K562 (cell line): ENCODE data around the gene RIOK3. TPM values are rescaled to one million over a fixed set of nuclear protein-coding genes. Genes with fewer than 3 reads are reported as not detected.

Experiments
- ARID2 ChIP-seq: fragments of 450-650 bp; IDR thresholded peaks from 2 replicates; pipeline ENCODE4 v1.6.1; 2017; ENCODE audit warnings: antibody characterized with exemption, mild to moderate bottlenecking
- CREBBP ChIP-seq: IDR thresholded peaks from one replicate; pipeline ENCODE4 v1.6.1; 2012; ENCODE audit warnings: low read depth, mild to moderate bottlenecking, control low read depth, inconsistent platforms, low read length
- CREM ChIP-seq: IDR thresholded peaks from 2 replicates; pipeline ENCODE4 v1.6.1; 2014; ENCODE audit warnings: antibody characterized with exemption, low read depth
- E2F8 ChIP-seq: fragments of 450-650 bp; IDR thresholded peaks from 2 replicates; pipeline ENCODE4 v1.7.1; 2018; ENCODE audit warnings: mild to moderate bottlenecking, low read depth; ENCODE audit not compliant: partially characterized antibody
- GABPA ChIP-seq: fragments of 200-800 bp; sonication (Bioruptor generic); conservative IDR thresholded peaks from 2 replicates; pipeline ENCODE4 v1.6.1; 2016; ENCODE audit warnings: low read depth, missing genetic modification characterization, missing compliant biosample characterization
- LEF1 ChIP-seq: fragments of 450-650 bp; IDR thresholded peaks from 2 replicates; pipeline ENCODE4 v1.6.1; 2016; ENCODE audit warnings: mild to moderate bottlenecking
- NCOA1 ChIP-seq: fragments of 450-650 bp; IDR thresholded peaks from 2 replicates; pipeline ENCODE4 v1.6.1; 2016; ENCODE audit warnings: low read depth
- NR2C1 ChIP-seq, 2 experiments: fragments of 450-650 bp; IDR thresholded peaks; 2 replicates each; pipeline ENCODE4 v1.6.1; 2017; ENCODE audit warnings: mild to moderate bottlenecking in 2 of 2, antibody characterized with exemption in 1 of 2, inconsistent platforms in 1 of 2, missing compliant biosample characterization in 1 of 2, missing genetic modification characterization in 1 of 2
- RB1 ChIP-seq: fragments of 450-650 bp; IDR thresholded peaks from 2 replicates; pipeline ENCODE4 v1.6.1; 2017; ENCODE audit warnings: low read depth, mild to moderate bottlenecking
- RBM39 ChIP-seq: fragments of 200-400 bp; formaldehyde crosslinking; optimal IDR thresholded peaks from 2 replicates; pipeline ENCODE3; 2018; ENCODE audit warnings: low read depth, low read length
- TAF9B ChIP-seq: fragments of 450-650 bp; IDR thresholded peaks from 2 replicates; pipeline ENCODE4 v1.6.1; 2018; ENCODE audit warnings: mild to moderate bottlenecking; ENCODE audit not compliant: partially characterized antibody
- ZNF23 ChIP-seq: fragments of 250-450 bp; sonication (Bioruptor Pico); IDR thresholded peaks from 2 replicates; pipeline ENCODE4 v1.4.0; 2020; ENCODE audit warnings: mild to moderate bottlenecking
- polyA plus RNA-seq, 8 experiments: library from polyadenylated mRNA; depleted of rRNA in 4 of 8; stranded (reverse) in 5 of 8; unstranded in 3 of 8; fragments of >200 nt; fragmentation: Nextera tagmentation in 2 of 8; fragmentation: Illumina TruSeq in 1 of 8; extraction: Ambion mirVana in 2 of 8; extraction: Trizol in 1 of 8; gene quantifications; 2 replicates each; pipeline versions ENCODE4 v1.2.1 to v1.2.3, GENCODE V29; 2011 to 2014; ENCODE audit warnings: inconsistent platforms in 1 of 8, missing spikeins in 1 of 8
- total RNA-seq, 7 experiments: library from RNA; depleted of rRNA in 6 of 7; stranded (reverse); fragments of >200 nt in 6 of 7; fragmentation: Illumina TruSeq in 2 of 7; extraction: Trizol in 2 of 7; gene quantifications; 2 replicates each; pipeline versions ENCODE4 v1.2.1 to v1.2.3, GENCODE V29; 2011 to 2021; ENCODE audit warnings: low replicate concordance in 1 of 7
- TF ChIP-seq, protein P1 (sequence below): fragments of 250-450 bp; sonication (Bioruptor Pico); IDR thresholded peaks from 2 replicates; pipeline ENCODE4 v1.5.0; 2021; ENCODE audit warnings: mild to moderate bottlenecking, moderate library complexity
- TF ChIP-seq, protein P2 (sequence below), 2 experiments: IDR thresholded peaks in 1 of 2; conservative IDR thresholded peaks in 1 of 2; 2 replicates each; pipeline ENCODE4 v1.6.1; 2016; ENCODE audit warnings: low read depth in 2 of 2, mild to moderate bottlenecking in 1 of 2, missing compliant biosample characterization in 1 of 2, missing genetic modification characterization in 1 of 2, moderate library complexity in 1 of 2
- TF ChIP-seq, protein P3 (sequence below): sonication (generic); formaldehyde crosslinking; IDR thresholded peaks from 2 replicates; pipeline ENCODE4 v1.4.0; 2020; ENCODE audit warnings: mild to moderate bottlenecking, missing genetic modification reagents

Gene RIOK3
- total and polyA plus RNA-seq, 9 of the 15 experiments (the other 6 are each of a cell fraction or from before 2014, with no cell fraction given): 21.4 to 89.5 (median 62.9) TPM

- TF ChIP-seq, protein P1, sequence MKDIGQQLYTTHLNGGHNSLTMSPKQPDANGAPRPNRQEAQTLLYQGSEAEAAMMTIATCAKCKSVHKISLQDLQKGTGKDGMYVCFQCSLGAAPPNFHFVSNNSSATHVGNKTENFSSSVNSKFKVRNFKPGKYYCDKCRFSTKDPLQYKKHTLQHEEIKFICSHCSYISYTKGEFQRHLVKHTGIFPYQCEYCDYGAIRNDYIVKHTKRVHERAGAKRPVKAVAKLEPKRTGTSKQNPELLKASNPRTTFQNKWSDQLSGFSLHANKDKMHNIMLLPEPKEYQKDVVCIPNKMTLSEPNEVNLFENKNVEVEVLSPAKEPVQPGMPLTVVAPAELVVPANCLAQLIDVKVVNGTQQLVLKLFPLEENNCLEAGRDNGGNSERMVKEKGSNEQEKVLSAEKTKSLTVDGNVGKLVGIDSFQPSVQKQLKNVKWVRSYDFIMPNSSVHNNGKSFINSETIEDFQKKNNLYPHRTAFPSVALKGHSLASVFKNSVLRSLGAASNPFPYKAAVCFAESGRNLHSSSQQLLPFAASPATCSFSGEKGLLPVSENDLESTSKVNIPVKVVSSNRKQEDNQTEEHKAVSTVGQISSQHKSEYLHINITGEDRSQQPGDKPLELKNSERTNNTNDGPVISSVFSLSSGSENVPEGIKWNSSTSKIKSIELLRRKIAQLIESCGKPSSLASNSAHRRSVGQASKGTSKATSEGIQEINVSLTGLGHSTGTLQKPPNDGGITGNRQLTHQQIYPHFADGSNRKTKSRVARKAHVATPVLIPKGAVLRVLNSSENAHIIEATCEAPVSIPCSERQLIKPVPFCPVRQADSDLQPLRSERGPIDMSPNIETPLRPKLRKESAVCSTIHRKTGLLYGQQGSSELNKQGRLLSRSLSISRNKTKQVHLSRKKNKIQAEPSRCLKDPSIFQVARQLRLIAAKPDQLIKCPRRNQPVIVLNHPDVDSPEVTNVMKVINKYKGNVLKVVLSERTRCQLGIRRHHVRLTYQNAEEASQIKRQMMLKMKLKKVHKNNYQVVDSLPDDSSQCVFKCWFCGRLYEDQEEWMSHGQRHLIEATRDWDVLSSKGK: no peak
- TF ChIP-seq CREBBP (no peak), GABPA (no peak), NCOA1 (peak; percentile 76), RB1 (no peak; the same call in 1 of the 2 replicates), E2F8 (peak; percentile 30), RBM39 (no peak), NR2C1 (IDR thresholded peaks at IDR 0.05) (0 out of 2 replicates have a peak, but pooled peaks have one; percentile 5), NR2C1 (tag; IDR thresholded peaks at IDR 0.05) (no peak), ZNF23 (CRISPR knock-in tag) (no peak), CREM (peak; percentile 64), ARID2 (0 out of 2 replicates have a peak, but pooled peaks have one; percentile 6), TAF9B (peak; percentile 88), LEF1 (peak; percentile 61; the same call in 1 of the 2 replicates)
- TF ChIP-seq, protein P2, sequence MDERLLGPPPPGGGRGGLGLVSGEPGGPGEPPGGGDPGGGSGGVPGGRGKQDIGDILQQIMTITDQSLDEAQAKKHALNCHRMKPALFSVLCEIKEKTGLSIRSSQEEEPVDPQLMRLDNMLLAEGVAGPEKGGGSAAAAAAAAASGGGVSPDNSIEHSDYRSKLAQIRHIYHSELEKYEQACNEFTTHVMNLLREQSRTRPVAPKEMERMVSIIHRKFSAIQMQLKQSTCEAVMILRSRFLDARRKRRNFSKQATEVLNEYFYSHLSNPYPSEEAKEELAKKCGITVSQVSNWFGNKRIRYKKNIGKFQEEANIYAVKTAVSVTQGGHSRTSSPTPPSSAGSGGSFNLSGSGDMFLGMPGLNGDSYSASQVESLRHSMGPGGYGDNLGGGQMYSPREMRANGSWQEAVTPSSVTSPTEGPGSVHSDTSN (CRISPR knock-in tag; IDR thresholded peaks at IDR 0.05; ENCODE audit: low read depth): no peak
- TF ChIP-seq, protein P2 (tag; conservative IDR thresholded peaks at IDR 0.05; ENCODE audit: low read depth): no peak
- TF ChIP-seq, protein P3, sequence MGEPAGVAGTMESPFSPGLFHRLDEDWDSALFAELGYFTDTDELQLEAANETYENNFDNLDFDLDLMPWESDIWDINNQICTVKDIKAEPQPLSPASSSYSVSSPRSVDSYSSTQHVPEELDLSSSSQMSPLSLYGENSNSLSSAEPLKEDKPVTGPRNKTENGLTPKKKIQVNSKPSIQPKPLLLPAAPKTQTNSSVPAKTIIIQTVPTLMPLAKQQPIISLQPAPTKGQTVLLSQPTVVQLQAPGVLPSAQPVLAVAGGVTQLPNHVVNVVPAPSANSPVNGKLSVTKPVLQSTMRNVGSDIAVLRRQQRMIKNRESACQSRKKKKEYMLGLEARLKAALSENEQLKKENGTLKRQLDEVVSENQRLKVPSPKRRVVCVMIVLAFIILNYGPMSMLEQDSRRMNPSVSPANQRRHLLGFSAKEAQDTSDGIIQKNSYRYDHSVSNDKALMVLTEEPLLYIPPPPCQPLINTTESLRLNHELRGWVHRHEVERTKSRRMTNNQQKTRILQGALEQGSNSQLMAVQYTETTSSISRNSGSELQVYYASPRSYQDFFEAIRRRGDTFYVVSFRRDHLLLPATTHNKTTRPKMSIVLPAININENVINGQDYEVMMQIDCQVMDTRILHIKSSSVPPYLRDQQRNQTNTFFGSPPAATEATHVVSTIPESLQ: no peak
Observed at GRCh38 chr18:23528580-23529472, 75.7 kb downstream of the RIOK3 start (continued).
